ACHN (cell line): ENCODE measurements around the gene PLXNA2.

Source experiments
- DNase-seq: peaks from one replicate; pipeline ENCODE4 v3.0.0-alpha.2; 2015
- in situ Hi-C: cut with HindIII; loops from 2 replicates; pipeline ENCODE4 v1.10.0; 2017; ENCODE audit warnings: low sequenced_read_pairs, low pct_ligation_motif_present, low pct_unique_long_range_greater_than_20kb

The PLXNA2 gene

DNA sequence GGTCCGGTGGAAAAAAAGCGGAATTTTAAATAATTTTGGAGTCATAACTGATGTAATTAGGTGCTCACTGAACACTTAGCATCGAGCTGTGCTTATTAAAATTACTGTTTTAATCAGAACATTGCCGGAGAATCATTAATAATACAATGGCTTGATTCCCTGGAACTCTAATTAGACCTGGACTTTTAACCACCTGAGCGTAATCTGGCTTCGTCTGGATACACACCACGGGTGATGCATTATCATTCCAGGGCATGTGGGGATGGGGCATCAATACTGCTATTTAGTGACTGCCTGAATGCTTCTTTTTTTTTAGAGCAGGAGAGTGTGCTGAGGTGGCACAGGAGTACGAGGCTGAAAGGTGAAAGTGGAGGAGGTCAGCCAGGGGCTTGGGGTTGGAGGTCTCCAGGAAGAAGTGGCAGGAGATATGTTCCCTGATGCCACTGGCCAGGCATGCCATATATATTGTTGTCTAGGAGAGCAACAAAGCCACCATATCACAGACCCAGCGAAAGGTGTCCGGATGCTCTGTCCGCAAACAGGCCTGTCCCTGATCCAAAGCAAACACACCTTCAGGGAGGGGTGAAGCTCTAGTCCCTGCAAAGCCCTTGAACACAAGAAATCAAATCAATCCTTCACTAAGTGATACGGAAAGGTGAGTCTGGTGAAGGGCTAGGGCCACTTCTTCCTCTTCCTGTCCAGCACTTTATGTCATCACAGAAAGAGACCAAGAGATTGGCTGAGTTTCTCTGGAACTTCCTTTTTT, 125.2 kb downstream of the PLXNA2 start:
- in situ Hi-C loops, result no loop called here
- DNase-seq, result no peak

DNA sequence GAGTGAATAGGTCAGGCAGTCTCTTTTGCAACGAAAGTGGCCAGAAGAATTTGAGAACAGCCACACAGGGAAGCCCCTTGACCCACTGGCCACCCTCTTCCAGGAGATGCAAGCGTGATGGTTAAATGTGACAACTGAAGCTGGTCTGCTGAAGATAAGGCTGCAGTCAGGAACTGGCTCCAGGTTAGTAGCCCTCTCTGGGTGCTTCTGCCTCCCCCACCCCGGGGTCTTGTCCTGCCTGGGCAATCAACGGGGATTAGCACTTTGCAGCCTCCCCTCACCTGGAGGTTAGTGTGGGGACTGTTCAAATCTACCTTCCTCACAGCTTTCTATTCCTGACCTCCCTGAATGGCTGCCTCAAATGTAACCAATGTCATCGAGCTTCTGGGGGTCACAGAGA, 125.9 kb downstream of the PLXNA2 start:
- DNase-seq, result no peak
- in situ Hi-C loops, result no loop called here

- in situ Hi-C loops, result no loop called here
- DNase-seq, result no peak
Observed at GRCh38 chr1:208117826-208118225, 126.4 kb downstream of the PLXNA2 start.

GRCh38 chr1:208117409-208117808, 126.8 kb downstream of the PLXNA2 start:
- DNase-seq, result no peak
- in situ Hi-C loops, result no loop called here

GRCh38 chr1:208115924-208116640, 128.1 kb downstream of the PLXNA2 start:
- no peak for DNase-seq
- in situ Hi-C loops, result no loop called here

DNA sequence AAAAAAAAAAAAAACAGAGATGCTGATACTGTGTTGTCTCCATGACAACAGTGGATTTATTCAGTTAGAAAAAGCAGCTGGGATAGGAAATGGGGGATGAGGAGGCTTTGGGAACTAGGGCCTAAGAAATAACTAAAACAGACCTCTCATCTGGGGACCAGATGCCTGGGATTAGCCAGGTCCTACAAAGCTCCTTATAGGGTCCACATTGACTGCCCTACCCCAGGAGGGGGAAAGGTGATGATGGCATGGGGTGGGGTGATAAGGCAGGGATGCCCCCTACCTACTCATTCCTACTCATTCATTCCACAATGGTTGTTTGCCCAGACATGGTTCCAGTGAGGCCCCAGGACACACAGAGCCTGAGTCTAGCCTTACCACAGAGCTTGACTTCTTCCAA, 131.2 kb downstream of the PLXNA2 start:
- DNase-seq, result no peak
- in situ Hi-C loops, result no loop called here

DNA sequence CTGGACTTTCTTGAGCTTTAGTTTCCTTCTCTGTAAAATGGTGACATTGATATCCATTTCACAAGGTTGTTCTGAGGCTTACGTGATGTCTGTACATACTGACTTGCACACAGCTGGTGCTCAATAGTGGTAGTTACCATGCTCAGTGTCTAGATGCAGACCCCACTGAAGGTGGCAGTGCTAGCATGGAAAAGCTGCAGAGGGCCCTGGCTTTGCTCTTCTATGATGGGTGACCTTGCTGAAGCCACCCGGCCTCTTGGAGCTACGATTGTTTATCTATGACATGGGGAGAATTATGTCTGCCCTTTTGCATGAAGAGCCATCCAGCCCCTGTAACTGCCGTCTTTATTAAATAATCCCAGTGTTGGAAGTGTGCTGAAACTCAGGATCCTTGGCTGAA, 131.8 kb downstream of the PLXNA2 start:
- in situ Hi-C loops, result no loop called here
- no peak for DNase-seq

DNA sequence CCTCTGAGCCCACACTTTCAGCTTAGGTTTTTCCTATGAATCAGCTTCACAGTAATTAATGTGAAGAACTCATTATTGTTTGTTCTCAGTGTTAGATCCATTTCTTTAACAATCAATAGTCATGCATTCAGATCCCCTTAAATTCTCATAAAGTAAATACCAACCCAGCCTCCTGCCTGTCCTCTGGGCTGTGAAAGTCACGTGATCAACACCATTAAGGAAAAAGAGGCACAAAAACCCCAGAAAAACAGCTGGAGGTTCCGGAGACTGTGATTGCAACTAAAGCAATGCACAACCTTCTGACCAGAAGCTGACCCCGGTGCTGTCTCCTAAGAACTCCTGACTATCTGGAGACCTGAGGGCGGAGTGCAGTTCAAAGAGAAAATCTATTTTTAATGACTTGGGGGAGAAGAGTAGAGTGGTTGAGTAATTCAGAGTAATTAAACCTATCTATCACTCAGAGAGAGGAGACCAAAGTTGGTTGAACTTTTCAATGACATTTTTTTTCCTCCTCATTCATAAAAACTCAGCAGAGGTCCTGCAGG, 132.5 kb downstream of the PLXNA2 start:
- in situ Hi-C loops, result no loop called here
- DNase-seq, result no peak

- DNase-seq, result no peak
- in situ Hi-C loops, result no loop called here
Observed at GRCh38 chr1:208110296-208110695, 133.9 kb downstream of the PLXNA2 start.

DNA sequence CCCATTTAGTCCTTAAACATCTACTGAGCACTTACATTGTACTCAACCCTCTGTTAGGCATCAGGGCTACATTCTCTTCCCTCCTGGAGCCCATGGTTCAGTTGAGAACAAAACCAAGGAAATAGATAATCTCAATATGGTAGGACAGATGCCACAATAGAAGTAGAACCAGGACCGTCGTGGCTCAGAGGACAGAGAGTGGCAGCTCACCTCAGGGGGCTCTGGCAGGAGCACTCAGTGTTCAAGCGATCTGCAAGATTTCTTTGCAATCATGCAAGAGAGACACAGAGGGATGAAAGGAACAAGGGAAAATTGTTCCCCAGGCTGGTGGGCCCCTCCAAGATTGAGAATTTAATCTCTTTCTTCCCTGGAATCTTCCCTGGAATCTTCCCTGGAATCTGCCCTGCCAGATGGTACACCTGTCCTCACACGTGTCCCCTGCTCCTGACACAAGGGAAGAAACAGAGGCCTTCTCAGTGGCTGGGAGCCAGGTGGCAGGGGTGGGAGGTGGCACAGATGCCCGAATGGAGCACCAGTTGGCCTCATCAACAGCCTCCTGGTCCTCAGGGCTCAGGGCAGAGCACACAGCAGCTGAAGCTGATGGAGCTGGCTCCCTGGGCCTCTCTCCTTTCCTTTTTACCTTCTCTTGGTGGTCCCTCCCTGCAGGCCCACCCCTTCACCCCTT, 135.4 kb downstream of the PLXNA2 start:
- in situ Hi-C loops, result no loop called here
- no peak for DNase-seq

GRCh38 chr1:208108213-208108608, 136.0 kb downstream of the PLXNA2 start:
- no peak for DNase-seq
- in situ Hi-C loops, result no loop called here

- in situ Hi-C loops, result no loop called here
- no peak for DNase-seq
Observed at GRCh38 chr1:208107425-208108212, 136.6 kb downstream of the PLXNA2 start.

GRCh38 chr1:208106218-208106617, 138.0 kb downstream of the PLXNA2 start:
- DNase-seq, result no peak
- in situ Hi-C loops, result no loop called here

- no peak for DNase-seq
- in situ Hi-C loops, result no loop called here
Observed at GRCh38 chr1:208105756-208106155, 138.4 kb downstream of the PLXNA2 start.

GRCh38 chr1:208103597-208104513, 140.3 kb downstream of the PLXNA2 start:
- DNase-seq, result no peak
- in situ Hi-C loops, result no loop called here

DNA sequence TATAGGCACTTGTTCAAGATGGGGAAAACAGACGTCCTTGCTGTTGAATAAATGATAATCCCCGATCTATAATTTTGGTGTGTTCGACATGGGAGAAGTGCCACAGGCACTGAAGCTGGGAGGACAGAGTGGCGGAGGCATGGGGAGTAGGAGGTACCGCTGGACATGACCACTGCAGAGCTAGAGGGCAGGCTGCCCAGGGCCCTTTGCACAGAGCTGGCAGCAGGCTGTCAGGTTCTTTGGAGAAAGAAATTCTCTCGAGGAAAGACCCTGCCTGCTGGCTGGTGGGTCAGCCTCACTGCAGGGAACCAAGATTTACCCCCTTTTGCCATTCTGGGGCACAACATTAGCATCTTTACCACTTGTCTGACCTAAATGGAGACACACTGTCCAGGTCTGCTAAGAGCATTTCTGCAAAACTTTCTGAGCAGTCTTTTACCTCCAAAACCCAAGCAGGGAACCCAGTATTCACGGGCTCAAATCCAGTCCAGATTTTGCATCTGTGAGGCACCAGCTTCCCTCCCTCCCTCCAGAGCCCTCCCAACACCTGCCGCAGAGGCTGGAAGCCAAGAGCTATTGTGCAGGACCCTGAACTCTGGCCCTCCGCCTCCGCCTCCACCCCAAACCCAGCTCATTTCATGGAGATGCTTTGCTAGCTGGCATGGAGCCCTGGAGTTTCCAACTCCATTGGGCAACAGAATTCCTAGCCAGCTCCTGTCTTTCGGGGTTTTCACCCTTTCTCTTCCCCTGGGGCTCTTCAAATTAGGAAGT, 142.3 kb downstream of the PLXNA2 start:
- in situ Hi-C loops, result no loop called here
- no peak for DNase-seq

GRCh38 chr1:208100906-208101305, 143.3 kb downstream of the PLXNA2 start:
- DNase-seq, result no peak
- in situ Hi-C loops, result no loop called here
